Lower leg skin (tissue), 3 donors: ENCODE measurements around the gene RAB21.

Source experiments
- POLR2A ChIP-seq, 2 donors: fragments of 450-650 bp; IDR thresholded peaks; one replicate each; pipeline ENCODE4 v1.6.1; 2016 to 2017; ENCODE audit warnings: antibody characterized with exemption in 2 of 2, mild to moderate bottlenecking in 1 of 2, moderate library complexity in 1 of 2
- TF ChIP-seq, protein P1 (sequence below), 3 donors: fragments of 450-650 bp; IDR thresholded peaks; one replicate each; pipeline ENCODE4 v1.5.1; 2016; ENCODE audit warnings: antibody characterized with exemption in 3 of 3, mild to moderate bottlenecking in 3 of 3, moderate library complexity in 2 of 3

DNA sequence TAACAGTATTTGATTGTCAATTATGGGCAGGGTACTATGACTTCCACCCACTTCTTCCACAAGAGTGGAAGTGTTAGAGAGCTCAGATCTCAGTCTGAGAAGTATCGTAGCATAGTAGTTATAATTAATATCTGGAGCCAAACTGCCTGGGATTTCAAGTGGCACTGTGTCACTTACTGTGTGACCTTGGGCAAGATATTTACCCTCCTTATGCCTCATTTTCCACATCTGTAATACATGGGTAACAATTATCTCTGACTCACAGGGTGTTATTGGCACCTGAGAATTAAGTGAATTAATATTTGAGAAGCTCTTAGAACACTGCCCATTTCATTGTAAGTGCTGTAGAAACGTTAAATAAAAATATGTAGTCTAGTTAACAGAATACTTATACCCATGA lies 11.5 kb downstream of the RAB21 start:
- TF ChIP-seq POLR2A (IDR thresholded peaks at IDR 0.05) = no peak
- TF ChIP-seq, protein P1, sequence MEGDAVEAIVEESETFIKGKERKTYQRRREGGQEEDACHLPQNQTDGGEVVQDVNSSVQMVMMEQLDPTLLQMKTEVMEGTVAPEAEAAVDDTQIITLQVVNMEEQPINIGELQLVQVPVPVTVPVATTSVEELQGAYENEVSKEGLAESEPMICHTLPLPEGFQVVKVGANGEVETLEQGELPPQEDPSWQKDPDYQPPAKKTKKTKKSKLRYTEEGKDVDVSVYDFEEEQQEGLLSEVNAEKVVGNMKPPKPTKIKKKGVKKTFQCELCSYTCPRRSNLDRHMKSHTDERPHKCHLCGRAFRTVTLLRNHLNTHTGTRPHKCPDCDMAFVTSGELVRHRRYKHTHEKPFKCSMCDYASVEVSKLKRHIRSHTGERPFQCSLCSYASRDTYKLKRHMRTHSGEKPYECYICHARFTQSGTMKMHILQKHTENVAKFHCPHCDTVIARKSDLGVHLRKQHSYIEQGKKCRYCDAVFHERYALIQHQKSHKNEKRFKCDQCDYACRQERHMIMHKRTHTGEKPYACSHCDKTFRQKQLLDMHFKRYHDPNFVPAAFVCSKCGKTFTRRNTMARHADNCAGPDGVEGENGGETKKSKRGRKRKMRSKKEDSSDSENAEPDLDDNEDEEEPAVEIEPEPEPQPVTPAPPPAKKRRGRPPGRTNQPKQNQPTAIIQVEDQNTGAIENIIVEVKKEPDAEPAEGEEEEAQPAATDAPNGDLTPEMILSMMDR (IDR thresholded peaks at IDR 0.05) = no peak
